H1 (cell line): ENCODE measurements around the gene ZNF414. TPM values are rescaled to one million over a fixed set of nuclear protein-coding genes. Genes with fewer than 3 reads are reported as not detected.

Source experiments
- CTCF ChIA-PET: fragments of 300-600 bp; sonication (Branson Sonifier 250); formaldehyde crosslinking; loops from one replicate; lab custom pipeline; 2021; ENCODE audit not compliant: partially characterized antibody; lab: Charles Lee
- POLR2A ChIA-PET: fragments of 300-600 bp; sonication (Branson Sonifier 250); formaldehyde crosslinking; loops from one replicate; lab custom pipeline; 2021; ENCODE audit warnings: inconsistent platforms; ENCODE audit not compliant: partially characterized antibody; lab: Charles Lee
- DNase-seq, 2 experiments: peaks; one replicate each; pipeline versions ENCODE4 v3.0.0 to v3.0.0-alpha.2; 2010 to 2022; ENCODE audit warnings: low spot score in 2 of 2, low read depth in 1 of 2, mixed read lengths in 1 of 2
- FAIRE-seq: peaks from 2 replicates; lab custom pipeline; 2011; peaks lifted over from hg19 to GRCh38; lab: Jason Lieb, UNC
- H2AFZ ChIP-seq: 2 replicates; pipeline ENCODE4 v1.8.1; 2012; ENCODE audit warnings: low read length, inconsistent platforms
- H2AK5ac ChIP-seq: 2 replicates; pipeline ENCODE4 v1.6.1; 2013; ENCODE audit warnings: low read depth, low read length
- H2BK120ac ChIP-seq: replicated peaks from 2 replicates; pipeline ENCODE3; 2013; ENCODE audit warnings: low read depth, low read length, inconsistent platforms
- H2BK12ac ChIP-seq: 2 replicates; pipeline ENCODE4 v1.6.1; 2013; ENCODE audit warnings: low read depth, low read length
- H2BK15ac ChIP-seq: 2 replicates; pipeline ENCODE4 v1.6.1; 2013; ENCODE audit warnings: low read length
- H2BK20ac ChIP-seq: 2 replicates; pipeline ENCODE4 v1.6.1; 2013; ENCODE audit warnings: low read length
- H2BK5ac ChIP-seq: 2 replicates; pipeline ENCODE4 v1.6.1; 2013; ENCODE audit warnings: low read depth, low read length
- H3K14ac ChIP-seq: 2 replicates; pipeline ENCODE4 v1.6.1; 2013; ENCODE audit warnings: inconsistent platforms; ENCODE audit not compliant: insufficient read length
- H3K18ac ChIP-seq: 2 replicates; pipeline ENCODE4 v1.6.1; 2013; ENCODE audit warnings: low read length; ENCODE audit errors: extremely low read depth
- H3K23ac ChIP-seq: 2 replicates; pipeline ENCODE4 v1.6.1; 2013; ENCODE audit warnings: inconsistent platforms; ENCODE audit not compliant: insufficient read length
- H3K23me2 ChIP-seq: 2 replicates; pipeline ENCODE4 v1.6.1; 2013; ENCODE audit warnings: low read depth, low read length
- H3K27ac ChIP-seq: 2 replicates; pipeline ENCODE4 v1.6.1; 2011; ENCODE audit warnings: low read depth, low read length, inconsistent platforms
- H3K27me3 ChIP-seq, 4 experiments: replicated peaks in 1 of 4; 1 replicate in 1 of 4; 2 replicates in 3 of 4; pipeline versions ENCODE4 v1.6.1 to v1.8.1; 2011 to 2013; ENCODE audit warnings: low read length in 3 of 4, mild to moderate bottlenecking in 3 of 4, inconsistent platforms in 2 of 4, mixed read lengths in 2 of 4, moderate library complexity in 1 of 4; ENCODE audit not compliant: control insufficient read depth in 3 of 4, insufficient read depth in 3 of 4; ENCODE audit errors: extremely low read depth in 1 of 4
- H3K36me3 ChIP-seq, 4 experiments: 2 replicates each; pipeline versions ENCODE4 v1.6.1 to v1.8.1; 2011 to 2013; ENCODE audit warnings: mild to moderate bottlenecking in 4 of 4, low read length in 3 of 4, moderate library complexity in 2 of 4, control low read depth in 1 of 4, inconsistent platforms in 1 of 4; ENCODE audit not compliant: insufficient read depth in 4 of 4, control insufficient read depth in 2 of 4
- H3K4ac ChIP-seq: replicated peaks from 2 replicates; pipeline ENCODE3; 2013; ENCODE audit warnings: low read length, low read depth, mixed read lengths, inconsistent platforms; ENCODE audit not compliant: insufficient read length
- H3K4me1 ChIP-seq, 4 experiments: replicated peaks in 1 of 4; 1 replicate in 1 of 4; 2 replicates in 3 of 4; pipeline versions ENCODE4 v1.6.1 to v1.8.1; 2011 to 2013; ENCODE audit warnings: low read length in 3 of 4, inconsistent platforms in 2 of 4, mixed read lengths in 1 of 4; ENCODE audit not compliant: insufficient read depth in 4 of 4, control insufficient read depth in 3 of 4
- H3K4me2 ChIP-seq, 2 experiments: 2 replicates each; pipeline versions ENCODE4 v1.6.1 to v1.8.1; 2011 to 2013; ENCODE audit warnings: low read depth in 2 of 2, low read length in 2 of 2, control low read depth in 1 of 2, inconsistent platforms in 1 of 2, mild to moderate bottlenecking in 1 of 2; ENCODE audit not compliant: insufficient read depth in 1 of 2
- H3K4me3 ChIP-seq, 4 experiments: fragments of 200-600, 300-600 bp in 1 of 4; sonication (generic), shearing (Covaris generic), sonication (Bioruptor Twin) in 1 of 4; 2 replicates each; pipeline versions ENCODE4 v1.5.1 to v1.8.1; 2011 to 2016; ENCODE audit warnings: low read length in 4 of 4, low read depth in 3 of 4, control low read depth in 2 of 4, inconsistent platforms in 2 of 4, mild to moderate bottlenecking in 2 of 4, mixed read lengths in 1 of 4, moderate library complexity in 1 of 4; ENCODE audit not compliant: insufficient read depth in 2 of 4; ENCODE audit errors: extremely low read depth in 1 of 4
- H3K56ac ChIP-seq: replicated peaks from 2 replicates; pipeline ENCODE3; 2013; ENCODE audit warnings: low read depth, mild to moderate bottlenecking, mixed read lengths, low read length, inconsistent platforms; ENCODE audit not compliant: insufficient read length
- H3K79me1 ChIP-seq: 2 replicates; pipeline ENCODE4 v1.6.1; 2013; ENCODE audit warnings: low read depth, low read length, control low read depth
- H3K79me2 ChIP-seq, 2 experiments: 2 replicates each; pipeline versions ENCODE4 v1.6.1 to v1.8.1; 2012 to 2013; ENCODE audit warnings: low read length in 2 of 2, mild to moderate bottlenecking in 2 of 2, inconsistent platforms in 1 of 2; ENCODE audit not compliant: insufficient read depth in 2 of 2, control insufficient read depth in 1 of 2
- H3K9ac ChIP-seq, 4 experiments: replicated peaks in 1 of 4; 1 replicate in 1 of 4; 2 replicates in 3 of 4; pipeline versions ENCODE4 v1.6.1 to v1.8.1; 2011 to 2013; ENCODE audit warnings: low read depth in 3 of 4, low read length in 3 of 4, control low read depth in 2 of 4, mild to moderate bottlenecking in 2 of 4, moderate library complexity in 2 of 4, inconsistent platforms in 1 of 4; ENCODE audit errors: extremely low read depth in 1 of 4
- H3K9me3 ChIP-seq, 2 experiments: 2 replicates each; pipeline versions ENCODE4 v1.6.1 to v1.8.1; 2012 to 2013; ENCODE audit warnings: mild to moderate bottlenecking in 2 of 2, moderate library complexity in 2 of 2, control low read depth in 1 of 2, inconsistent platforms in 1 of 2, low read depth in 1 of 2, low read length in 1 of 2, mixed read lengths in 1 of 2; ENCODE audit not compliant: insufficient read depth in 2 of 2
- H4K20me1 ChIP-seq, 2 experiments: replicated peaks in 1 of 2; 2 replicates each; pipeline versions ENCODE3 to v1.8.1; 2011 to 2013; ENCODE audit warnings: inconsistent platforms in 2 of 2, low read length in 2 of 2, mild to moderate bottlenecking in 1 of 2; ENCODE audit not compliant: insufficient read depth in 2 of 2, control insufficient read depth in 1 of 2
- H4K5ac ChIP-seq: 2 replicates; pipeline ENCODE4 v1.6.1; 2013; ENCODE audit warnings: low read length, low read depth, mixed read lengths, inconsistent platforms; ENCODE audit not compliant: insufficient read length
- H4K8ac ChIP-seq: 2 replicates; pipeline ENCODE4 v1.8.0; 2013; ENCODE audit warnings: mild to moderate bottlenecking, moderate library complexity, low read length, inconsistent platforms; ENCODE audit not compliant: insufficient read depth; ENCODE audit errors: extremely low read depth
- H4K91ac ChIP-seq: replicated peaks from 2 replicates; pipeline ENCODE3; 2013; ENCODE audit warnings: low read length, mixed read lengths, inconsistent platforms; ENCODE audit not compliant: insufficient read length
- FOSL1 ChIP-seq: IDR thresholded peaks from 2 replicates; pipeline ENCODE4 v1.6.1; 2011; ENCODE audit warnings: mild to moderate bottlenecking, low read depth, low read length, moderate library complexity; ENCODE audit not compliant: insufficient read depth
- SP2 ChIP-seq: IDR thresholded peaks from 2 replicates; pipeline ENCODE4 v1.6.1; 2012; ENCODE audit warnings: mild to moderate bottlenecking, low read length, inconsistent platforms
- TEAD4 ChIP-seq: IDR thresholded peaks from 2 replicates; pipeline ENCODE4 v1.6.1; 2012; ENCODE audit warnings: low read depth, low read length, inconsistent platforms, mixed read lengths
- WGBS, 2 experiments: shearing (Covaris generic) in 1 of 2; methylation state at CpG; one replicate each; pipeline versions ENCODE4 v1.1.6 to v1.1.7; 2013 to 2015; ENCODE audit warnings: low lambda C conversion rate in 2 of 2, mixed read lengths in 2 of 2, inconsistent platforms in 1 of 2, low coverage in 1 of 2, missing lambda C conversion rate in 1 of 2; ENCODE audit not compliant: insufficient replicate concordance in 2 of 2, insufficient coverage in 1 of 2, insufficient read length in 1 of 2; ENCODE audit errors: extremely low coverage in 1 of 2, missing lambda C conversion rate in 1 of 2; 5-methylcytosine and 5-hydroxymethylcytosine counted together
- polyA plus RNA-seq, 7 experiments: library from polyadenylated mRNA; depleted of rRNA in 3 of 7; stranded (reverse) in 5 of 7; unstranded in 2 of 7; fragments of >200 nt in 5 of 7; fragments of 200-250 nt in 2 of 7; gene quantifications; 1 replicate in 5 of 7; 2 replicates in 1 of 7; 4 replicates in 1 of 7; pipeline versions ENCODE4 v1.2.1 to v1.2.3, GENCODE V29; 2011 to 2013; ENCODE audit warnings: missing spikeins in 2 of 7, mixed read lengths in 2 of 7
- total RNA-seq: library from RNA; stranded (reverse); fragmentation: NEBNext Ultra II Directional; extraction: Animal tissue kit (Norgen Biotek cat#: 25700); gene quantifications from 2 replicates; pipeline ENCODE4 v1.2.1, GENCODE V29; 2021

ZNF414 gene
- total and polyA plus RNA-seq, 2 of the 8 experiments (the other 6 are each of a cell fraction or from before 2014, with no cell fraction given), result 9.7 to 26.8 TPM

GRCh38 chr19:8494158-8494557 is 19.8 kb downstream of the ZNF414 start:
- FAIRE-seq, result no peak
- Histone ChIP-seq H2BK5ac (no peak overlapping the region), H3K23me2 (no peaks in the 10 kb centered on the region), H3K79me1 (no peaks in the 10 kb centered on the region), H3K4ac (no peak overlapping the region), H3K23ac (no peak overlapping the region), H2BK20ac (no peak overlapping the region), H3K4me2 (no peak overlapping the region), H2BK12ac (no peak overlapping the region), H4K91ac (no peak overlapping the region), H3K18ac (no peak overlapping the region; the same call in 1 of the 2 replicates), H3K4me1 (peaks cover 0 to 2% (median under 1%) of the 10 kb centered on the region in 4 experiments; a peak in 2 of 7 replicates), H3K56ac (no peak overlapping the region), H3K4me3 (no peak overlapping the region), H3K79me2 (no peaks in the 10 kb centered on the region), H4K5ac (no peak overlapping the region), H3K9me3 (no peaks in the 10 kb centered on the region), H2AFZ (no peak overlapping the region), H2AK5ac (no peak overlapping the region), H2BK120ac (no peak overlapping the region), H2BK15ac (no peak overlapping the region), H4K8ac (no peak overlapping the region), H3K27ac (no peak overlapping the region), H3K27me3 (no peaks in the 10 kb centered on the region), H4K20me1 (peaks cover 0 to 3% of the 10 kb centered on the region in 2 experiments), H3K36me3 (no peaks in the 10 kb centered on the region; a peak in 1 of 8 replicates), H3K9ac (no peak overlapping the region), H3K14ac (no peak overlapping the region)
- WGBS, 2 experiments, result 73% methylated on average over 7 of the region's 7 CpGs; no CpG with 5 or more reads in 1 of the 2 experiments
- TF ChIP-seq TEAD4 (no peak), SP2 (no peak), FOSL1 (no peak)
- no peak for DNase-seq
- ChIA-PET POLR2A (interaction anchor here (0.7 to 1.9 kb wide), 4 partner anchors 15 to 56 kb away, joined by 3 to 6 read pairs (median 4); partner anchors contain the start of gene HNRNPM), CTCF (interaction anchor here (0.5 to 2.5 kb wide), 11 partner anchors 10 to 141 kb away, joined by 3 to 11 read pairs (median 3); partner anchors contain the start of gene ZNF414)
